ENCODE data around the gene FMN2. TPM values are rescaled to one million over a fixed set of nuclear protein-coding genes. Genes with fewer than 3 reads are reported as not detected.

Gene FMN2
- polyA plus RNA-seq, 3 donors = not detected

DNA sequence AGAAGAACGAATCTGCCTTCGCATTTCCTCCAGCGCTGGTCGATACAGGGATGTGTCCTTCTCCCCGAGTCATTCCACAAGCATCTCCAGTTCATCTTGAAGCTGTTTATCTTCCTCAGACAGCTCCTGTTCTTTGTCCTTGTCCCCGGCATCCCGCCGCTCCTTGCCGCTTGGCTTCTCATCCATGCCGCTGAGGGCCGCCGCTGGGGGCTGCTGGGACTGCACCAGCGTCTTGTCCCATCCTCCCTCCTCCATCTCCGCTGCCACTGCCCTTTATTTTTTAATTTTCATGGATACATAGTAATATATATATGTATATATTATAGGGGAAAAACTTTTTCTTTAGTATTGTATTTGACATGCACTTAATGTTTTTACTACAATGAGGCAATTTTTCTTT, 53.4 kb downstream of the FMN2 start:
- H3K4me3 ChIP-seq (replicated peaks in 1 of 3; ENCODE audit: low read depth in 2 of 3, low read length in 3 of 3) = no peak overlapping the region
- no peak overlapping the region for H3K9ac ChIP-seq (ENCODE audit: insufficient read depth, low read length, poor library complexity, severe bottlenecking)
- Mint-ChIP-seq H3K4me1 (no peaks in the 10 kb centered on the region), H3K27ac (no peak overlapping the region), H3K9me3 (peaks cover 0 to 4% (median 0%) of the 10 kb centered on the region in 7 donors), H3K27me3 (ENCODE audit: low read depth in 3 of 3) (no peaks in the 10 kb centered on the region), H3K36me3 (no peaks in the 10 kb centered on the region), H3K4me3 (no peak overlapping the region)
- no peaks in the 10 kb centered on the region for H3K27me3 ChIP-seq (ENCODE audit: control insufficient read depth in 2 of 2, insufficient read depth in 2 of 2, low read length in 2 of 2)
- no peaks in the 10 kb centered on the region for H3K36me3 ChIP-seq (replicated peaks in 1 of 2; ENCODE audit: control insufficient read depth in 1 of 2, insufficient read depth in 2 of 2, low read length in 2 of 2)
- H3K9me3 ChIP-seq (replicated peaks in 1 of 2; ENCODE audit: control insufficient read depth in 1 of 2, insufficient read depth in 1 of 2, low read length in 2 of 2) = no peaks in the 10 kb centered on the region
- H3K4me2 ChIP-seq (replicated peaks; ENCODE audit: extremely low read depth, low read length, poor library complexity, severe bottlenecking) = no peak overlapping the region
- TF ChIP-seq, protein P1, sequence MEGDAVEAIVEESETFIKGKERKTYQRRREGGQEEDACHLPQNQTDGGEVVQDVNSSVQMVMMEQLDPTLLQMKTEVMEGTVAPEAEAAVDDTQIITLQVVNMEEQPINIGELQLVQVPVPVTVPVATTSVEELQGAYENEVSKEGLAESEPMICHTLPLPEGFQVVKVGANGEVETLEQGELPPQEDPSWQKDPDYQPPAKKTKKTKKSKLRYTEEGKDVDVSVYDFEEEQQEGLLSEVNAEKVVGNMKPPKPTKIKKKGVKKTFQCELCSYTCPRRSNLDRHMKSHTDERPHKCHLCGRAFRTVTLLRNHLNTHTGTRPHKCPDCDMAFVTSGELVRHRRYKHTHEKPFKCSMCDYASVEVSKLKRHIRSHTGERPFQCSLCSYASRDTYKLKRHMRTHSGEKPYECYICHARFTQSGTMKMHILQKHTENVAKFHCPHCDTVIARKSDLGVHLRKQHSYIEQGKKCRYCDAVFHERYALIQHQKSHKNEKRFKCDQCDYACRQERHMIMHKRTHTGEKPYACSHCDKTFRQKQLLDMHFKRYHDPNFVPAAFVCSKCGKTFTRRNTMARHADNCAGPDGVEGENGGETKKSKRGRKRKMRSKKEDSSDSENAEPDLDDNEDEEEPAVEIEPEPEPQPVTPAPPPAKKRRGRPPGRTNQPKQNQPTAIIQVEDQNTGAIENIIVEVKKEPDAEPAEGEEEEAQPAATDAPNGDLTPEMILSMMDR (IDR thresholded peaks at IDR 0.05) = no peak
- no peaks in the 10 kb centered on the region for H3K79me2 ChIP-seq (ENCODE audit: insufficient read depth, low read length)
- H2AFZ ChIP-seq (ENCODE audit: insufficient read depth, low read depth, low read length, poor library complexity, severe bottlenecking) = no peak overlapping the region
- H3K4me1 ChIP-seq (ENCODE audit: control insufficient read depth in 1 of 2, insufficient read depth in 2 of 2, low read length in 2 of 2) = no peaks in the 10 kb centered on the region
- intact Hi-C loops (cut with micrococcal nuclease) = no loop called here
- H3K27ac ChIP-seq (ENCODE audit: low read depth in 1 of 2, low read length in 2 of 2) = no peak overlapping the region
- no peak for DNase-seq
- H4K20me1 ChIP-seq (ENCODE audit: insufficient read depth, low read length) = no peaks in the 10 kb centered on the region
- 91% methylated on average over 5 of the region's 14 CpGs for WGBS (ENCODE audit: insufficient coverage)

DNA sequence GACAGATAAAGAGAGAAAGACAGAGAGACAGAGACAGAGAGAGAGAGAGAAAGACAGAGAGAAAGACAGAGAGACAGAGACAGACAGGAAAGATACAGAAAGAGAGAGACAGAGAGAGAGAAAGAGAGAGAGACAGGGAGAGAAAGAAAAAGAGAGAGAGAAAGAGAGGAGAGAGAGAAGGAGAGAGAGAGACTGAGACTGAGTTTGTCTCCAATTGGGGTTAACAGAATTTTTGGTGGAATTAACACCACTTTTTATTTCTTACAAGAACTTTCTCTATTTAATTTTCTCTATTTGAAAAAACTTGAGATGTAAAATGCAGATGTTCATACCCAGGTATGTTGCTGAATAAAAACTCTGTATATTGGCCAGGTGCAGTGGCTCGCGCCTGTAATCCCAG, 56.6 kb downstream of the FMN2 start:
- Histone ChIP-seq H3K4me3 (replicated peaks in 1 of 3; ENCODE audit: low read depth in 2 of 3, low read length in 3 of 3) (no peak overlapping the region), H2AFZ (ENCODE audit: insufficient read depth, low read depth, low read length, poor library complexity, severe bottlenecking) (no peak overlapping the region), H3K4me1 (ENCODE audit: control insufficient read depth in 1 of 2, insufficient read depth in 2 of 2, low read length in 2 of 2) (no peaks in the 10 kb centered on the region), H3K79me2 (ENCODE audit: insufficient read depth, low read length) (no peaks in the 10 kb centered on the region), H3K4me2 (replicated peaks; ENCODE audit: extremely low read depth, low read length, poor library complexity, severe bottlenecking) (no peak overlapping the region), H3K36me3 (replicated peaks in 1 of 2; ENCODE audit: control insufficient read depth in 1 of 2, insufficient read depth in 2 of 2, low read length in 2 of 2) (no peaks in the 10 kb centered on the region), H4K20me1 (ENCODE audit: insufficient read depth, low read length) (no peaks in the 10 kb centered on the region), H3K9ac (ENCODE audit: insufficient read depth, low read length, poor library complexity, severe bottlenecking) (no peak overlapping the region), H3K9me3 (replicated peaks in 1 of 2; ENCODE audit: control insufficient read depth in 1 of 2, insufficient read depth in 1 of 2, low read length in 2 of 2) (no peaks in the 10 kb centered on the region), H3K27me3 (ENCODE audit: control insufficient read depth in 2 of 2, insufficient read depth in 2 of 2, low read length in 2 of 2) (no peaks in the 10 kb centered on the region), H3K27ac (ENCODE audit: low read depth in 1 of 2, low read length in 2 of 2) (no peak overlapping the region)
- Mint-ChIP-seq H3K27me3 (ENCODE audit: low read depth in 3 of 3) (peaks cover 0 to 2% (median 0%) of the 10 kb centered on the region in 3 donors), H3K4me1 (no peaks in the 10 kb centered on the region), H3K27ac (no peak overlapping the region), H3K9me3 (peaks cover 0 to 4% (median 0%) of the 10 kb centered on the region in 7 donors), H3K36me3 (no peaks in the 10 kb centered on the region), H3K4me3 (no peak overlapping the region)
- TF ChIP-seq, protein P1 (IDR thresholded peaks at IDR 0.05) = no peak
- 100% methylated on average over 2 of the region's 2 CpGs for WGBS (ENCODE audit: insufficient coverage)
- no peak for DNase-seq
- intact Hi-C loops (cut with micrococcal nuclease) = no loop called here
